Activated CD4-positive, alpha-beta memory T cell treated with anti-CD3 and anti-CD28 coated beads for 36 hours (primary cell): ENCODE data around the gene ANKRD44. TPM values are rescaled to one million over a fixed set of nuclear protein-coding genes. Genes with fewer than 3 reads are reported as not detected.
"Not testable (repeated sequence)": the region's sequence is repeated elsewhere in the genome, so short reads cannot be mapped to it uniquely, and the experiment has no call there.

ENCODE experiments used
- CTCF ChIA-PET: fragments of 350-600 bp; sonication (Branson Sonifier 250); formaldehyde crosslinking; loops from one replicate; lab custom pipeline; 2021; ENCODE audit warnings: antibody characterized with exemption, inconsistent platforms; lab: Charles Lee
- POLR2A ChIA-PET: fragments of 350-600 bp; sonication (Branson Sonifier 250); formaldehyde crosslinking; loops from one replicate; lab custom pipeline; 2021; ENCODE audit warnings: antibody characterized with exemption; lab: Charles Lee
- DNase-seq: peaks from one replicate; pipeline ENCODE4 v3.0.0-alpha.2; 2020
- H3K27ac Mint-ChIP-seq: one replicate; pipeline ENCODE4 v1.8.0; 2021; ENCODE audit warnings: mixed read lengths
- H3K27me3 Mint-ChIP-seq: one replicate; pipeline ENCODE4 v1.8.0; 2021; ENCODE audit warnings: mixed read lengths
- H3K36me3 Mint-ChIP-seq: one replicate; pipeline ENCODE4 v1.8.0; 2021; ENCODE audit warnings: mixed read lengths
- H3K4me1 Mint-ChIP-seq: one replicate; pipeline ENCODE4 v1.8.0; 2021; ENCODE audit warnings: low read depth, mixed read lengths
- H3K4me3 Mint-ChIP-seq: one replicate; pipeline ENCODE4 v1.8.0; 2021; ENCODE audit warnings: mild to moderate bottlenecking, mixed read lengths
- H3K9me3 Mint-ChIP-seq: one replicate; pipeline ENCODE4 v1.8.0; 2021; ENCODE audit warnings: mixed read lengths
- intact Hi-C: fragments of 100-400 bp; cut with micrococcal nuclease; formaldehyde crosslinking; loops from one replicate; pipeline ENCODE4 v1.15.1; 2023
- total RNA-seq, 2 experiments: library from RNA; stranded (reverse); gene quantifications; one replicate each; pipeline ENCODE4 v1.2.3, GENCODE V29; 2021

Gene ANKRD44
- total RNA-seq, 2 experiments from 2014 or later, result 123 to 125 TPM

DNA sequence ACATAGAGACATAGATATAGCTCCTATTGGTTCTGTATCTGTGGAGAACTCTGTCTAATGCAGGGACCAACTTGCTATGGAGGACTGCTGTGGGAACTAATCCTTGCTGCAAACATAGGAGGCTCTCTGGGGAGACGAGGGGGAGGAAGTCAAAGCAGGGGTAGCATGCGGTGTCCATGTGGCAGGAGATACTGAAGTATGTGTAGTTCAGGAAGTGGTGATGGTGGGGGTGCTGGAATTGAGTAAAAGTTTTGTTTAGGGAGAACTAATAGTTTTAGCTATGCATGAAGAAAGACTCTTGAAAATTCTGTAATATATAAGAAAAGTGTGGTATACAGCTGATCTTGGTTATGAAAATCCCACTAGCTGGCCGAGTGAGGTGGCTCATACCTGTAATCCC, 62.0 kb downstream of the ANKRD44 start:
- Mint-ChIP-seq H3K9me3 (no peaks in the 10 kb centered on the region), H3K4me3 (peak overlapping the region; percentile 3), H3K36me3 (peaks cover 6% of the 10 kb centered on the region), H3K27ac (peak overlapping the region; percentile 64), H3K27me3 (no peaks in the 10 kb centered on the region), H3K4me1 (peaks cover 79% of the 10 kb centered on the region)
- ChIA-PET POLR2A (no interaction called here), CTCF (interaction anchor here (1.1 to 1.4 kb wide), 3 partner anchors 8 to 47 kb away, joined by 3 to 7 read pairs (median 3); no protein-coding TSS in a partner anchor)
- DNase-seq, result peak; percentile 54
- intact Hi-C loops, result no loop called here

DNA sequence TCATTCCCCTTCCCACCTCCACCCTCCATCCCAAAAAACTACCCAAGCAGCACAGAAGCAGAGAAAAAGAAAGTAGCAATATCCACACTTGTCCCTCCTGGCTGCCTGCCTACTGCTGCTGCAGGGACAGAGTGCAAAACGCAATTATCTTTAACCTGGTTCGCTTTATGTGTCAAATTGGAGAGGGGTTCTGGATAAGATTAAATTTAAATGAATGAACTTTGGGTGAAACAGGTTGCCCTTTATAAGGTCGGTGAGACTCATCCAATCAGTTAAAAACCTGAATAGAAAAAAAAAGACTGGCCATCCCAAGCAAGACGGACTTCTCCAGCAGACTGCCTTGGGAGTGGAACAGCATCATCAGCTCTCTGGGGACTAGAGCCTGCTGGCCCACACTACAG, 62.6 kb downstream of the ANKRD44 start:
- H3K27me3 Mint-ChIP-seq, result no peaks in the 10 kb centered on the region
- CTCF ChIA-PET, result no interaction called here
- peaks cover 6% of the 10 kb centered on the region for H3K36me3 Mint-ChIP-seq
- H3K27ac Mint-ChIP-seq, result peak overlapping the region; percentile 54
- POLR2A ChIA-PET, result no interaction called here
- intact Hi-C loops, result no loop called here
- no peak overlapping the region for H3K4me3 Mint-ChIP-seq
- DNase-seq, result no peak
- H3K9me3 Mint-ChIP-seq, result no peaks in the 10 kb centered on the region
- peaks cover 78% of the 10 kb centered on the region for H3K4me1 Mint-ChIP-seq

DNA sequence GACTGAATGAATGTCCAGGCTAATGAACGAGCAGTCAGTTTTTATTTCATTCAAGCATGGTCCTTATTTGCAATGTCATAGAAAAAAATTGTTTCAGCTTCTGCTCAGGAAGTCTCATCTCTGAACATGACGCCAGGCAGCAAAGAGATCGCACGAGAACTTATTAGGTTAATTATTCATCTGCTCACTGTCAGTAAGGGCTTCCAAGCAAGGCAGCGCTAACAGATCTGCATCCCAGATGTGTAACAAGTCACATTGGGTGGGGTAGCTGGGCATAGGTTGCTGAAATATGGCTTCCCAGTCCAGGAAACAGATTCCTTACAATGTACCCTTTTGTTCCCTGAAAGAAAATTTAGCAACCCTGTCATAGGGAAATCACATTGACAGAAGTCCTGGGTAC, 63.5 kb downstream of the ANKRD44 start:
- H3K4me3 Mint-ChIP-seq, result no peak overlapping the region
- peak overlapping the region; percentile 23 for H3K27ac Mint-ChIP-seq
- intact Hi-C loops, result no loop called here
- DNase-seq, result no peak
- peaks cover 81% of the 10 kb centered on the region for H3K4me1 Mint-ChIP-seq
- H3K9me3 Mint-ChIP-seq, result no peaks in the 10 kb centered on the region
- ChIA-PET POLR2A (no interaction called here), CTCF (interaction anchor here (2.0 kb wide), 1 partner anchor 8 kb away, joined by 4 read pairs; no protein-coding TSS in a partner anchor)
- peaks cover 8% of the 10 kb centered on the region for H3K36me3 Mint-ChIP-seq
- H3K27me3 Mint-ChIP-seq, result no peaks in the 10 kb centered on the region

DNA sequence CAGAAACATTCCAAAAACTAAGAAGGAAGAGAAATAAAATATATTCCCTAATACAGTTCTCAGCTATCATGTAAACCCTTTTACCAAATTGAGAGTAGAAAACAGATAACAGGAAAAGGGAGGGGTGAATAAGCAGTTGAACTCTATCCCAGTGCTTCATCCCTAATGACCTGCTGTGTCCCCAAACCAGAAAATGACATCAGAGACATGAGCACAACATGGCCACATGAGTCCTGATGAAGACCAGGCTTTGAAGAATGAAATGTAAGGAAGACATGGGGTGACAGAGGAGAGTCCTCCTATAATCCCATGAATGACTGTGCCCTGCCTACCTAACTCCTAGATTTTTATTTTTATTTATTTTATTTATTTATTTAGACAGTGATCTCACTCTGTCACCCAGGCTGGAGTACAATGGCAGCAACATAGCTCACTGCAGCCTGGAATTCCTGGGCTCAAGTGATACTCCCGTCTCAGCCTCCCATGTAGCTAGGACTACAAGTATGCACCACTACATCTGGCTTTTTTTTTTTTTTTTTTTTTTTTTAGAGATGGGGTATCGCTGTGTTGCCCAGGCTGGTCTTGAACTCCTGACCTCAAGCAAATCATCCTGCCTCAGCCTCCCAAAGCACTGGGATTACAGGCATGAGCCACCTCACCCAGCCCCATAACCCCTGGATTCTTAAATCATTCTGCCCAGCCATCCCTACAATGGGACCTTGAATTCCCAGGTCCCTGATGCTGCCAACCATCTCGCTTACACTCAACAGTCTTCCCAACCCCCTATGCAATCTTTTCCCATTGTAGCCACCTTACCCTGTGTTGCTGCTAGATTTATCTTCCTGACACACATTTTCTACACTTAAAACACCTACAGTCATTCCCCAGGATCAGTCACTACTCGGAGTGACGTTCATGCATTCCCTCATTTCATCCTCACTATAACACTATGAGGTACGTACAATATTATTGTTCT, 64.5 kb downstream of the ANKRD44 start:
- intact Hi-C loops, result no loop called here
- Mint-ChIP-seq H3K9me3 (no peaks in the 10 kb centered on the region), H3K4me3 (no peak overlapping the region), H3K27me3 (no peaks in the 10 kb centered on the region), H3K4me1 (peaks cover 76% of the 10 kb centered on the region), H3K36me3 (peaks cover 8% of the 10 kb centered on the region), H3K27ac (no peak overlapping the region)
- POLR2A ChIA-PET, result no interaction called here
- CTCF ChIA-PET, result interaction anchor here (0.7 to 2.0 kb wide), 2 partner anchors 9 to 21 kb away, joined by 4 read pairs; no protein-coding TSS in a partner anchor
- DNase-seq, result no peak

DNA sequence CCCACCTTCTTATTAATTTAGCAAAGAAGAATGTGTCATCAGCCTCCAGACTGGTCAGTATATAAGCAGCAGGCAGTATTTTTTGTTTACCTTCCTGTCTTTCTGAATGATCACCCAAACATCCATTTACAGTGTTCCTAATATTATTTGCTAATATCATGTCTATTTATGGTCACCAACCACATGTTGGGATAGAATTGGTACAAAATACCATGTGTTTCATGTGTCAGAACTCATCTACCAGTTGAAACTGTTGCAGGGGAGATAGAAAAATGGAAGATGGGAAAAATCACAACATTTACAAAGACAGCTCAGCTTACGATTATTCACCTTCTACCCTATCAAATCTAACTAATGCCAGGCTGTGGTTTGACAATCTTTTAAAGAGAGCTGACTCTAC, 66.2 kb downstream of the ANKRD44 start:
- Mint-ChIP-seq H3K27ac (peak overlapping the region; percentile 15), H3K4me3 (no peak overlapping the region), H3K4me1 (peaks cover 77% of the 10 kb centered on the region), H3K27me3 (no peaks in the 10 kb centered on the region), H3K36me3 (peaks cover 8% of the 10 kb centered on the region), H3K9me3 (no peaks in the 10 kb centered on the region)
- POLR2A ChIA-PET, result no interaction called here
- intact Hi-C loops, result no loop called here
- CTCF ChIA-PET, result interaction anchor here (1.5 to 1.8 kb wide), 3 partner anchors 37 to 67 kb away, joined by 3 to 4 read pairs (median 3); no protein-coding TSS in a partner anchor
- no peak for DNase-seq

DNA sequence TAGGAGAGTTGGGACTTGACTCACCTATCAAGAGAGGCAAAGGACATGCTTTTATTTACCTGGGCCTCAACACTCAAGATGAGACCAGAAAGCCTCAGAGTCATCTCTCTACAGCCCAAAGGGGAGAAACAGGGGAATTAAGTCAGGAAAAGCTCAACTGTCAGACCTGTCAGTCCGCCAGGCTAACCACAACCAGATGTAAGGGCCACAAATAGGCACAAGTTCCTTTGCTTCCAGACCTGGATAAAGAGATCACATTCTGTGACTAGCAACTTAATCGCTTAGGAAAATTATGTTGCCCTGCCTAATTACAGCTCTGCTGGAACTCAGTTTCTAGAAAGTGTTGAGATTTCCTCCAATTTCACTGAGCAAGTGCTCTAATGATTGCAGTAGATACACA, 67.9 kb downstream of the ANKRD44 start:
- ChIA-PET POLR2A (interaction anchor here (0.5 kb wide), 1 partner anchor 113 kb away, joined by 3 read pairs; no protein-coding TSS in a partner anchor), CTCF (interaction anchor here (0.7 to 1.1 kb wide), 2 partner anchors 16 to 21 kb away, joined by 3 read pairs; no protein-coding TSS in a partner anchor)

DNA sequence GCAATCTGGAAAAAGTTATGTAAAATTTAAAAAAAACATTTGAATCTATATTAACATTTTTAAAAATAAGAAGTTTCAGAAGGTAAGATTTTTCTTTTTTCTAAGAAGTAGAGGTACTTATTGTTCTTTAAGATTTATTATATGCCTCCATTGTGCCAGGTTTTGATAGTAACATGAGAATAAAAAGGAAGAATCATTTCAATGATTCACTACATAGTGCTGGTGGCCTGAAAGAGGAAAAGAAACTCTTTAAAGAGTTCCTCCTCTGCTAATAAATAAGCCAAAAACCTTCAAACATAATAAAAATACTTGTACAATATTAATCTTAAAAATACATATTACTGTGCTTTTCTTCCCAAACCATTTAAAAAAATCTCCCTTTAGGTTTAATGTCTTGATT, 69.0 kb downstream of the ANKRD44 start:
- peaks cover 6% of the 10 kb centered on the region for H3K36me3 Mint-ChIP-seq
- H3K9me3 Mint-ChIP-seq, result no peaks in the 10 kb centered on the region
- H3K27ac Mint-ChIP-seq, result no peak overlapping the region
- ChIA-PET CTCF (interaction anchor here (1.8 kb wide), 1 partner anchor 32 kb away, joined by 11 read pairs; no protein-coding TSS in a partner anchor), POLR2A (interaction anchor here (2.5 kb wide), 1 partner anchor 36 kb away, joined by 8 read pairs; no protein-coding TSS in a partner anchor)
- no peak for DNase-seq
- H3K27me3 Mint-ChIP-seq, result no peaks in the 10 kb centered on the region
- peaks cover 78% of the 10 kb centered on the region for H3K4me1 Mint-ChIP-seq
- intact Hi-C loops, result no loop called here
- H3K4me3 Mint-ChIP-seq, result no peak overlapping the region

More for the DNA sequence above, 67.9 kb downstream of the ANKRD44 start:
- Mint-ChIP-seq H3K9me3 (no peaks in the 10 kb centered on the region), H3K4me1 (peaks cover 78% of the 10 kb centered on the region), H3K4me3 (no peak overlapping the region), H3K36me3 (peaks cover 6% of the 10 kb centered on the region), H3K27me3 (no peaks in the 10 kb centered on the region), H3K27ac (peak overlapping the region; percentile 82)
- intact Hi-C loops, result no loop called here
- DNase-seq, result no peak

DNA sequence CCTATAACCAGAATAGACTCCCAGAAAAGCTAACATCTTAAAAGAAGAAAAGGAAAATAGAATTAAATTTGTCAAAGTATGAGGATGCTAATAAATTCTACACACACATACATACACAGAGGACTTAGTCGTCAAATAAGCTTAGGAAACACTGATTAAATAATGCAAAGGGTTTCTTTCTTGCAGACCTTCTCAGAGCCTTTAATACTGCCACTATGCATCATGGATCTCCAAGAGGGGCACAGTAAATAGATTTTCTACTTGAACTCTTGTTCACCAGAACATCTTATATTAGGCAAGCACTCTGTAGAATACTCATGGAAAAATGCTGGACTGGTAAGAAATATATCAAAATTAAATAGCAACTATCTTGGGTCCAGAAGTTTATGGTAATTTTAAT, 69.4 kb downstream of the ANKRD44 start:
- POLR2A ChIA-PET, result interaction anchor here (1.0 to 2.5 kb wide), 7 partner anchors 14 to 194 kb away, joined by 3 to 8 read pairs (median 4); partner anchors contain the start of gene SF3B1
- peaks cover 78% of the 10 kb centered on the region for H3K4me1 Mint-ChIP-seq
- no peaks in the 10 kb centered on the region for H3K9me3 Mint-ChIP-seq
- no peak overlapping the region for H3K4me3 Mint-ChIP-seq
- peaks cover 6% of the 10 kb centered on the region for H3K36me3 Mint-ChIP-seq
- intact Hi-C loops, result no loop called here
- no peaks in the 10 kb centered on the region for H3K27me3 Mint-ChIP-seq
- H3K27ac Mint-ChIP-seq, result peak overlapping the region; percentile 93
- CTCF ChIA-PET, result interaction anchor here (1.1 to 1.8 kb wide), 5 partner anchors 10 to 35 kb away, joined by 3 to 11 read pairs (median 5); no protein-coding TSS in a partner anchor
- DNase-seq, result no peak

DNA sequence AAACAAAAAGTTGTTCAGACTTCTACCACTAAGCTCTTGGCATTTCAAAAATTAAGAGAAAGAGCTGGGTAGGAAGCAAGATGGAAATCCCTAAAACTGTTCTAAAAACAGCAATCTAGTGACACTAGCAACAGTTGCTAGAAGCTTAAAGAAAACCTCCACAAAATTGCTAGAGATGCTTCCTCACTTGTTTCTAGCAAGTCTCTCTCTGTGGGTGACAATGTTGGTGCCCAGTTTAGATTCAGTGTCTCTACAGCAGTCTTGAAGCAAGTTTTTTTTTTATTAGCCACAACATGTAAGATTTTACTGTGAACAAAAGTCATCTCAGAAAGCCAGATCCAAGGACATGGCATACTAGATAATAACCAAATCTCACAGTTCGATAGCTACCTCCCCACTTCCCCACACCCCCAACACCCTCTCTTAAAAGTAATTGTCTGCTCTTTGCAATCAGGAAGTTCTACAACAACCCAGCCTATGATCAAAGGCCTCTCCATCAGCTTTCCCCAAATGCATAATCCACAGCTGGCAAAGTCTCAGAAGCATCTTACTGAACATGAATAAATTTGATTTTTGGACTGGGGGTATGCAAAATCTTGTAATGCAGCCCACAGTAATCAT, 70.0 kb downstream of the ANKRD44 start:
- CTCF ChIA-PET, result interaction anchor here (0.6 to 1.8 kb wide), 10 partner anchors 8 to 234 kb away, joined by 3 to 11 read pairs (median 4); no protein-coding TSS in a partner anchor
- DNase-seq, result no peak
- peak overlapping the region; percentile 93 for H3K27ac Mint-ChIP-seq
- intact Hi-C loops, result no loop called here
- POLR2A ChIA-PET, result interaction anchor here (0.6 to 2.5 kb wide), 12 partner anchors 15 to 194 kb away, joined by 3 to 8 read pairs (median 4); partner anchors contain the start of genes ANKRD44 and SF3B1
- peak overlapping the region; percentile 49 for H3K4me3 Mint-ChIP-seq
- H3K36me3 Mint-ChIP-seq, result peaks cover 6% of the 10 kb centered on the region
- H3K4me1 Mint-ChIP-seq, result peaks cover 80% of the 10 kb centered on the region
- H3K9me3 Mint-ChIP-seq, result no peaks in the 10 kb centered on the region
- no peaks in the 10 kb centered on the region for H3K27me3 Mint-ChIP-seq

DNA sequence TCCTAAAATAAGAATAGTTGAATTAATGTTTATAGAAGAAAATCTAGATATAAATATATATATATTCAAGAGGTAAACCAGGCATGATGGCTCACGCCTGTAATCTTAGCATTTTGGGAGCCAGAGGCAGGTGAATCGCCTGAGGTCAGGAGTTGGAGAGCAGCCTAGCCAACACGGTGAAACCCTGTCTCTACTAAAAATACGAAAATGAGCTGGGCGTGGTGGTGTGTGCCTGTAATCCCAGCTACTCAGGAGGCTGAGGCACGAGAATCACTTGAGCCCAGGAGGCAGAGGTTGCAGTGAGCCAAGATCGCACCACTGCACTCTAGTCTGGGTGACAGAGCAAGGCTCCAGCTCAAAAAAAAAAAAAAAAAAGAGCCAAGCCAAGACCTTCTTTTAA, 70.6 kb downstream of the ANKRD44 start:
- H3K27me3 Mint-ChIP-seq, intact Hi-C loops, H3K9me3 Mint-ChIP-seq, H3K36me3 Mint-ChIP-seq: not testable (repeated sequence)
- CTCF ChIA-PET, result interaction anchor here (0.6 to 1.8 kb wide), 10 partner anchors 9 to 234 kb away, joined by 3 to 11 read pairs (median 4); no protein-coding TSS in a partner anchor
- POLR2A ChIA-PET, result interaction anchor here (0.6 to 2.5 kb wide), 11 partner anchors 15 to 87 kb away, joined by 3 to 8 read pairs (median 4); partner anchors contain the start of gene ANKRD44
- peak overlapping the region; percentile 93 for H3K27ac Mint-ChIP-seq
- H3K4me1 Mint-ChIP-seq, result peaks cover 81% of the 10 kb centered on the region
- peak overlapping the region; percentile 49 for H3K4me3 Mint-ChIP-seq
- DNase-seq, result peak; percentile 60

DNA sequence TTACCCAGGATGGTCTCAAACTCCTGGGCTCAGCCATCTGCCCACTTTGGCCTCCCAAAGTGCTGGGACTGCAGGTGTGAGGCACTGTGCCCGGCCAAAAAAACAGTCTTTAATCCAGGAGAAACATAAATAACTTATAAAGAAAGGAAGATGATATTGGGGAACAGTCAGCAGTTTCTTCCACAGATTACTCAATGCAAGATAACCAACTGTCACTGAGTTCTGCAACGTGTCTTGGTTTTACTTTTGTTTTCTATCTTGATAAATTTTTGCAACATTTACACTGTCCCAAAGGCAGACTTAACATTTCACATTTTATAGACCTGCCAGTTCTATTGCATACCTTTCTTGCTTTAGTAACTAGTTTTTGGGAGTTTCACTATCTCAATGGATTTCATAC, 71.1 kb downstream of the ANKRD44 start:
- H3K27ac Mint-ChIP-seq, result peak overlapping the region; percentile 92
- peaks cover 6% of the 10 kb centered on the region for H3K36me3 Mint-ChIP-seq
- ChIA-PET CTCF (interaction anchor here (1.1 to 1.5 kb wide), 3 partner anchors 10 to 22 kb away, joined by 3 to 7 read pairs (median 3); no protein-coding TSS in a partner anchor), POLR2A (interaction anchor here (1.0 to 2.5 kb wide), 5 partner anchors 16 to 72 kb away, joined by 4 to 8 read pairs (median 4); no protein-coding TSS in a partner anchor)
- no peaks in the 10 kb centered on the region for H3K27me3 Mint-ChIP-seq
- intact Hi-C loops, result loop anchor here (1.0 kb wide), 5 partner anchors 16 to 69 kb away; no protein-coding TSS in a partner anchor
- H3K4me3 Mint-ChIP-seq, result peak overlapping the region; percentile 78
- H3K4me1 Mint-ChIP-seq, result peaks cover 83% of the 10 kb centered on the region
- DNase-seq, result no peak
- H3K9me3 Mint-ChIP-seq, result no peaks in the 10 kb centered on the region
